HG02623 (cell line): ENCODE measurements around the gene DDN.

ENCODE experiments used
- ATAC-seq: cut with Tn5 transposase; IDR thresholded peaks from one replicate; pipeline ENCODE4 v1.9.1; 2021; ENCODE audit warnings: moderate library complexity; ENCODE audit not compliant: unreplicated experiment

The DDN gene

GRCh38 chr12:49032276-49032675 is 33.1 kb upstream of the DDN start:
- no peak for ATAC-seq

DNA sequence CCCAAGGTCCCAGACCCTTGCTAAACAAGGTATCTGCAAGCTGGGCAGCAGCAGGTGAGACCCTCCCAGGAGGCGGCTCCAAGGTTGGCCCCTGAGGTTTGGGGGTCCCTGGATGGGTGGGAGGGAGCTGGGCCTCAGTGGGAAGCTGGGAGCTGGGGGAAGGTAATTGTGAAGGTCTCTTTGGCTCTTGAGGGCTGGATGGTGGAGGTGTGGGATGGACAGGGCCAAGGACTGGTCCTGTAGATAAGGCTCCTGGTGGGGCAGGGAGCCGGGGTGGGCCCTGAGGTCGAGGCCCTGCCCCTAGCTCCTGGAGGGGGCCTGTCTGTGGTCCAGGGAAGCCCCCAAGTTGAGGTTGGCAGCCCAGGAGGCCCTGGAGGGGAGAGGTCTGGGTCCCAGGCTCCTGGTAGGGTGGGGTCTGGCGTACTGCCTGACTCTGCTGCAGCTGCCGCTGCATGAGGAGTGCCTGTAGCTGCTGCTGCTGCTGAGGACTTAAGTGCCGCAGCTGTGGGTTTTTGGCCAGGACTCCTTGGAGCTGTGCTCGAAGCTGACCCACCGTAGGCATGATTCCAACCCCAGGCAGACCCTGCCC is 32.5 kb upstream of the DDN start:
- ATAC-seq, result no peak

DNA sequence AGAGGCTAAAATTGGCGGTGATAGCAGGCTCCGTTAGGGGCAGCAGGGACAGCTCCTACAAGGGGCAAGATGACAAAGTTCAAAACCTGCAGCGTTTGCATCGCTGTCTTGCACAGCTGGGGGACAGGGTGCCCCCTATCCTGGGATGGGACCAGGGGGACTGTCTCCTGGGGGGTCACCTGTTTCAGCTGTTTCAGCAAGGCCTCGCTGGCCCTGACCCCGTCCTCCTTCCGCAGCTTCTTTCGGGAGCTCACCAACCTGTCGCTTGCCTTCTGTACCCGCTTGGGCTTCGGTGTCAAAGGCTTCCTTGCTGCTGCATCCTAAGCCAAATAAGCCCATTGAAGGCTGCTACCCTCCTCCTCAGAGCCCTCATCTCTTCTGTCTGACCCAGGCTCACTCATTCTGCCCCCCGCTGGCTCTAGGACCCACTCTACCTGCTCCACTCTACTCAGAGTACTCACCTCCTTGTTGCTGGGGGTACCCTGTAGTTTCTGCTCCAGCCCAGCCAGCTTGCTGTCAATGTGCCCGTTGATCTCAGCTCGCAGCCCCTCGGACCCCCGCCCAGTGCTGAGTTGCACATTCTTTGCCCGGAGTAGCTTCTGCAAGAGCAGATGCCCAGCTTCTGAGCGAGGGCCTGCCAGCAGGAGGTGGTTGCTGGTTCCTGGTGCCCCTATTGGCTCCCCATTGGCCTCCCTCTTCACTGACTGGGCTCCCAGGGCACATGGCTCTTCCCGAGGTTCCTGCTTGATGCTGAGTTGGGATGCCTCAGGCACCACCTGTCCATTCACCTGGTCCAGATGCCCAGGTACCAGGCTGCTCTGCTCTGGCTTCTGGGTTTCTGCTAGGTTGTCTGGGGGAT is 31.8 kb upstream of the DDN start:
- ATAC-seq, result no peak

DNA sequence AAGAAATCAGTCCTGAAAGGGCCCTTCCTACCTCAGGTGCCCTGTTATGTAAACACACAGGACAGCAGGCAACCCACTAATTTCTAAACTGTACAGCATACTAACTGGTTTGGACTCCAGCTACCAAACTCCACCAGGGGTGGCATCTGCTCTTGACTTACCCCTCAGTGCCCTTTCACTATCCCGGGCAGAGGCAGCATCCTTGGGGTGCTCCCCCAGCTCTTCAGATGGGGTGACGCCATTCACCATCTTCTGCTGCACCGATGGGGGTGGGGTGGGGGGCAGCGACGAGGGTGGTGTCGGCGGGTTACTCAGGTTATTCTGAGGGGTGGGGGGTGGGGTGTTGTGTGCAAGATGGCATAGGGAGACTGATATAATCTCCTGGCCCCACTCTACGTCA is 30.9 kb upstream of the DDN start:
- ATAC-seq, result no peak

DNA sequence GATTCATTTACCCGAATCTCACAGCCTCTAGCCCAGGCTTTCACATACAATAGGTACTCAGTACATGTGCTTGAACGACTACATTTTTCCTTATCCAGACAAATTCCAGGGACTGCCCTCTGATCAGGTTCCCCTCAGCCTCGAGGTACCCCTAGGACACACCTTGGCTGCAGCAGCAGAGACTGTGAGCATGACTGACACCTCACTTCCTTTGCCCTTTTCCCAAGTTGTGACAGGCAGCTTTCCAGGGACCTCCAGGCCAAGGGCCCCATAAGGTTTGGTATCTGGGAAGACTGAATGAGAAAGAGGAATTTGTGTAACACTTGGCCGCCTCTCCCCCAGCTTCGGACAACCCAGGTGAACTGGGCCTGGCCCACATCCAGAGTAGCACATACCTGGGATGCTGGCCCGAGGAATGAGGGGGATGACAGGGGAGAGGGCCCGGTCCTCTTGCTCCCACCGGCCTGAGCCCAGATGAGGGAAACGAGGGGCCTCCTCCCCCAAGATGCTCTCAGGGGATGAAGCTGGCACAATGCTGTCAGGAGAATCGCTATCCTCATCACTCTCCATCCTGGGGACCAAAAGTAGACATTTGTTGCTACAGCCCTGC is 29.6 kb upstream of the DDN start:
- no peak for ATAC-seq

- ATAC-seq, result no peak
Observed at GRCh38 chr12:49027846-49028555, 28.8 kb upstream of the DDN start.

DNA sequence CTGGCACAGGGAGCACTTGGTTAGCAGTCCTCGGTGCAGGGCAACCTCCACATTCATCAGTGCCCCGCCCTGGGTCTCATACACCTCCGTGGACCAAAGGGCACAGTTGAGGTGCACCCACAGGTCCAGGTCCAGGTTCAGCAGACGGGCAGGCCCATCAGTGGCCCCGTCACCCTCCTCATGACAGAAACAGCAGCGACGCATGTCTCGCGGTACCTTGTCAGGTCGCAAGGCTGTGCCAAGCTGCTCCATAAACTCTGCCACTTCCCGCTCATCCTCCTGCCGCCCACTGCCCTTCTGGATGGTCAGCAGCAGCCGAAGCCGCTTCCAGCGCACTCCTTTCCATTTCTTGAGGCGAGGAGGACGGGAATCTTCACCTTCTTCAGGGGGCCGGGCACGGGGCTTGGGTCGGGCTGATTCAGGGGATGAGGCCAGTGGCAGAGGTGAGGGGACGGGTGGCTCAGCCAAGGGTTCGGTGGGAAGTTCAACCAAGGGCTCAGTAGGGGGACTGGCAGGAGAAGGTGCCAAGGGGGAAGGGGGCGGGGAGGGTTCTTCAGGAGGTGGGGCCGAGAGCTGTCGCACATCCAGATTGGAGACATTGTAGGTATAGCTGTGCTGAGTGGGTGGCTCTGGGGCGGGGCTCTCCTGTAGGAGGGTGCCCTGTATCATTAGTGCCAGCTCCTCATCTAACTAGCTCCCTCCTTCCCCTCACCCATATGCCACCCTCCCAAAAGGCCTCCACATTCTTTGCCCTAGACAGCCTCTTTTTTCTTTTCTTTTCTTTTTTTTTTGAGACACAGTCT is 27.7 kb upstream of the DDN start:
- no peak for ATAC-seq

DNA sequence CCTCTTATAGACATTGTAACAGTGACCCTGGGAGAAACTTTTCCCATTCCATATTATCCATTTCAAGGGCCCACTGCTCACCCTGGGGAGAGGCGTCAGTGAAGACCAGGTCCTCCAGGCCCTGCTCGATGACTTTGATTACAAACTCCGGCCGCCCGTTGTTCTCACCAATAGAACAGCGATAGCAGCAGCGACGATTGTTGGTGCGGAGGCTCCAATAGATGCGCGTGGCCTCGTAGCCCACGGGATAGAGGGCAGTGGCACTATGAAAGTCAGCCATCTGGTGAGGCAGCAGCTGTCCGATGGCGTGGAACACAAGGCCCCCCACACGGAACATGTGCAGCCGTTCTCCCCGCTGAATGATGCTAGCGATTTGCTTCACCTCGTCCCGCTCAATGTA is 26.9 kb upstream of the DDN start:
- no peak for ATAC-seq

DNA sequence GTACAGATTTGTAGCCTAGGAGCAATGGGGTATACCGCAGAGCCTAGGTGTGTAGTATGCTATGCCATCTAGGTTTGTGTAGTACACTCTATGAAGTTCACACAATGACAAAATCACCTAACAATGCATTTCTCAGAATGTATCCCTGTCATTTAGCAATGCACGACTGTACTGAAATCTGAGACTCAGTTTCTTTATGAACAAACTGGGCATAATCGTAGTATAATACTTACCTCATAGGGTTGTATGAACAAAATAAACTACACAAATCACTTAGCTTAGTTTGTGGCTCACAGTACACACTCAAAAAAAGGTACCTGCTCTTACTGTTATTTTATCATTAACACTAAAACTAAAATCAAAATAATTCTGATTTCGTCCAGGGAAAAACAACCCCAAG is 26.3 kb upstream of the DDN start:
- no peak for ATAC-seq

GRCh38 chr12:49024543-49024942 is 25.4 kb upstream of the DDN start:
- no peak for ATAC-seq

GRCh38 chr12:49023812-49024211 is 24.6 kb upstream of the DDN start:
- no peak for ATAC-seq

GRCh38 chr12:49022558-49023178 is 23.5 kb upstream of the DDN start:
- ATAC-seq, result no peak

DNA sequence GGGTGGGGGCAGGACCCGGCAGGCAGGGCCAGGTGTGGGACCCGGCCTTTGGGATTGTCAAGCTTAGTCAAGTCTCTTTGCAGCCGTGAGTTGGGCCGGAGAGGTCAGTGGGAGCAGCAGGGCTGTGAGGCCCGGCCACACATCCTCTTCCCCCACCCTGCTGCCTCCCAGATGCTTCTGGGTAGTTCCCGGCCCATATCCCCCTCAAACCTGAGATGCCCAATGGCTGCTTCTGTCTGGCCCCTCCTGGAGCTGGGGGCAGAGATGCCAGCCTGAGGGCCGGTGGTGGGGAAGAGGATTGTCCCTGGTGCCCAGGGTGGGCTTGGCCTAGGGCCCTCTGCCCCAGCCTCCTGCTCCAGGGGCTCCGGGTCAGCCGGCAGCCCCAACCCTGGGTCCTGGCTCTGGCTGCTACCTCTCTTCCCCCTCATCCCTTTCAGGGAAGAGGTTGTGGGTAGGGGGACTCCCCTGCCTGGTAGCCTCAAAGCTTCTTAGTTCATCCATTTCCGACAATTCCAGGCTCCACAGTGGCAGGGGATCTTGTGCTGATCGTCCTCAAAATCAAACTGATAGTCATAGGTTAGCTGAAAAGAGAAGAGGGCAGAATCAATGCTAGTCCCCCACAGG is 22.2 kb upstream of the DDN start:
- ATAC-seq, result no peak

- ATAC-seq, result no peak
Observed at GRCh38 chr12:49020441-49020840, 21.3 kb upstream of the DDN start.

DNA sequence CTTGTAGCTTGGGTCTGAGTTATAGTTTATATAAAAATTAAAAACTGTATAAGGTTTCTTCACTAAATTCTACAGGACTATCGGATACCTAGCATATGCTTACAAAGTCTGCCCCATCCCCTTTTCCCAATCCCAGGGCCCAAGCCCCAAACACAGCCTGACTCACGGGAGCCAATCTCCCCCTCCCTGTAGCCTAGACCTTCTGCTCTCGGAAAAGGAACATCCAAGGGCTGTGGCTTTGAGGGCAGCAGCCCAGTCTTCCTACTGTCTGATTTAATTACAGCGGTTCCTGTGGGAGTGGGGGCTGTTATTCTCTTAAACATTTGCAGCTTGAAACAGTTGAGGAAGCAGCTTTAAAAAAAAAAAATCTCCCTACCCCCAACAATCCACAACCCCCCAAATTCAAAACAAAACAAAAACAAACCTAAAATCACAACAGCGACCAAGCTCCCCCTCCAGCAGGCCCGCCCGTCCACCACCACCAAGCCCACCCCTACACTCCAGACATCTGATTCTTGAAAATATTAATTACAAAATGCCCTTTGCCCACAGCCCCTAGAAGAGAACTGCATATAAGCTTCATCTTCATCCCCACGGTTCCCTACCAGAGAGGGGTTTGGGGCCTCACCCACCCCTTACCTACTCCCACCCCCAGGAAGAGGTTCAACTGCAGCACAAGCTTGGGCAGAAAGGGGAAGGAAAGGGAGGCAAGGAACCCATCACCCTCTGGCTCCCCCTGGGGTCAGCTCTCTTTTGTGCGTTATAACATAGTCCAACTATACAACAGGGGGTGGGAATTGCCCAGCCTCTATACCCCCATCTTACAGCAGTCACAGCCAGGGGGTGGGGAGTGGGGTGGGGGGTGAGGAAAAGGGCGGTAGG is 20.5 kb upstream of the DDN start:
- ATAC-seq, result no peak

DNA sequence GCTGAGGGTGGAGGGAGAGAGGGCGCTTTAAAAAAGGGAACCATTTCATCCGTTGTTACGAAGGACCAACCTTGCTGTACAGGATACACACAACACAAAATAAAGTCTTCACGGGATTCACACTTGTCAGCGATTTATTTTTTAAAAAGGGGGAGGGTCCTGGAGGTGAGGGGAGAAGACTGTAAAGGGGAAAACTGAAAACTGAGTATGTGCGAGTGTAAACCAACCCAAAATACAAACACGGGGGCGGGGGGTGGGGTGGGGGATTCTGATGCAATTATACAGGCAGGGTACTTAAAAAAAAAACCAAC is 19.9 kb upstream of the DDN start:
- no peak for ATAC-seq

DNA sequence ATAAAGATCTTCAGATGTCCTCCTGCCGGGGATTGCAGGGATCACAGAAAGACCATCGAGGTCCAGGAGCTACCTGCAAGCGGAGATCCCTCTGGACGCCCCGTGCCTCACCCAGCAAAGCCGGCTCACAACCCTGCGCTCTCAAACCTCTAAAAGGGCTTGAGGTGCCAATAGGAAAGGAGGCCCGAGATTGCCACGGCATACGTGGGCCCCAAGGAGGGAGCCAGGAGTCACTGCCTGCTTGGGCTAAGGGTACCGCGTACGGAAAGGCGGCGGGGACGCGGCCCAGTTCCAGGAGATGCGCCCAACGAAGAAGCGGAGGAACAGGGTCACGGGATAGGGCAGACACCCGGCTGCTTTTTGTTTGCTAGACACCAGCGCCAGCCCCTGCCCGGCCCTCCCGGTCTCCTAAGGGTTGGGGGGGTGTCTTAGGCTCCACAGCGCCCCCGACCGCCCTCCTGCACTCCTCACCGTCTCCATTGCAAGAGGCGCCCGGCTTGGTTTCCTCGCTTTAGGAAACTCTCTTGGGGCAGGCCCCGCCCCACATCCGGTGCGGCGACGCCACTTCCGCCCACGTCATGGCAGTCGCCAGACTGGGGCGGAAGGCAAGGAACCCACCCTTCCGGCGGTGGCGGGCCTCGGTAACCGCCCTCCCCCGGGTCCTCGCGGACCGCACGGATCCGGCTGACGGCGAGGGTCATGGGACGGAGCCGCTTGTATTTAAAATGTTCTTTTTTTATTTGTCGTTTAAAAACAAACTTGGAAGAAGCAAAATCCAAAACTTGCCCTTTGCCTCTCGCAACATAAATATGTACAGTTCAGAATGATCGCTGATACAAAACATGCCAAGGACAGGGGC is 19.3 kb upstream of the DDN start, which contains the start of gene PRKAG1:
TSS of gene PRKAG1 (minus strand) at position 516 of the 859 bp plus-strand sequence. CDS start at position 480, 36 bp downstream.
- ATAC-seq, result peak; percentile 91

- no peak for ATAC-seq
Observed at GRCh38 chr12:49017891-49018260, 18.7 kb upstream of the DDN start.
